SHP77 treated with DMSO at 0.1 percent for 48 hours (cell line): ENCODE data around the gene SPATA6L.

ENCODE experiments used
- DNase-seq: peaks from one replicate; lab custom pipeline; 2025; lab: John Stamatoyannopoulos, UW

Gene SPATA6L

DNA sequence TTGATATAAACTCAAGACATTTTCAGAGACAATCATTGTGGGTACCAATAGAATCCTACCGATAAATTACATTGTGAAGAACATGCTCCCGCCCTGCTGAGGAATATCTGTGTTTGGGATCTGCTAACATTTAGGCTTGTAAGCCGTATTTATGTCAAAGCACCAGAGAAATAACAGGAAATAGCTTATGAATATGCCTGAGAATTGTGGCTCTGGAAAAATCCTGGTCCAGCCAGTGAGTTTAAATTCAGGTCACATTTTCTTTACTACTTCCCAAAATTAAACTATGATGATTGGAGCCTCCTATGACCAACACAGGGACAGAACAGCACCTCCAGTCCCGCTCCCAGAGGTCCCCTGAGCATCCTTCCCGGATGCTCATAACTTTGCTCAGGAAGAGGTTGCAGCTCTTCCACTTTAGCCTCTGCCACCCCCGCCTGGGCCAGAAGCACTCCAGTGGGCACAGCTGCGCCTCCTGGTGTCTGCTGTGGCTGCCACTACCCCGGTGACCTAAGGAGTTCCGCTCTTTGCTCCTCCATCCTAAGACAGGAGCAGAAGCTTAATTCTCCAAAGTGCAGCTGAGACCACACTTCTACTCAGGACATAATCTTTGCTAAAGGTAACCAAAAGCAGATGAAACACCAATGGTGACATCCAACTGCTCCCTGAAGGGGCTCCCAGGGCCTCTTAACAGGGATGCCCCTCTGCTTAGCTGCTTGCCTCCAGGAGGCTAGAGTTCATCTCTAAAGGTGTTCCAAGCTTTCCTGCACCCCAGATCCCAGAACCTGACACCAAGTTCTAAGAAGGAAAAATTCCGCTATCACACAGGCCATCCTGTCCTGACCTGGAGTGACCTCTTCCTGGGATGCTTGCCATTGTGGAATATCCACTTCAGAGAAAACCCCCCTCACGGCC is 117.2 kb downstream of the SPATA6L start:
- DNase-seq, result no peak
